ENCODE results near the gene TBL1X. TPM values are rescaled to one million over a fixed set of nuclear protein-coding genes. Genes with fewer than 3 reads are reported as not detected.
"Not testable (repeated sequence)": the region's sequence is repeated elsewhere in the genome, so short reads cannot be mapped to it uniquely, and the experiment has no call there.

Gene TBL1X
- total RNA-seq, 1 donor from 2014 or later = 15.4 TPM

- no peak for DNase-seq (ENCODE audit: low spot score in 2 of 2)
- Histone ChIP-seq H3K36me3 (no peaks in the 10 kb centered on the region), H3K27ac (no peak overlapping the region), H3K9me3 (no peaks in the 10 kb centered on the region), H3K4me1 (no peaks in the 10 kb centered on the region), H3K4me3 (no peak overlapping the region), H3K27me3 (no peaks in the 10 kb centered on the region)
- no peak for TF ChIP-seq CTCF (IDR thresholded peaks at IDR 0.05)
- intact Hi-C loops (cut with DNase I) = no loop called here
Observed at GRCh38 chrX:9767375-9767774, 302.5 kb downstream of the TBL1X start.

GRCh38 chrX:9768321-9768839 is 303.5 kb downstream of the TBL1X start:
- H3K4me3 ChIP-seq; H3K36me3 ChIP-seq; intact Hi-C loops (cut with DNase I); DNase-seq (ENCODE audit: low spot score in 2 of 2); H3K27me3 ChIP-seq; H3K4me1 ChIP-seq; H3K9me3 ChIP-seq; H3K27ac ChIP-seq: not testable (repeated sequence)

- Histone ChIP-seq H3K9me3 (no peaks in the 10 kb centered on the region), H3K36me3 (no peaks in the 10 kb centered on the region), H3K4me3 (no peak overlapping the region), H3K27ac (no peak overlapping the region), H3K27me3 (no peaks in the 10 kb centered on the region), H3K4me1 (no peaks in the 10 kb centered on the region)
- no peak for DNase-seq (ENCODE audit: low spot score in 2 of 2)
- TF ChIP-seq CTCF (IDR thresholded peaks at IDR 0.05) = no peak
- intact Hi-C loops (cut with DNase I) = no loop called here
Observed at GRCh38 chrX:9770319-9770718, 305.5 kb downstream of the TBL1X start.

- Histone ChIP-seq H3K9me3 (no peaks in the 10 kb centered on the region), H3K36me3 (no peaks in the 10 kb centered on the region), H3K27ac (no peak overlapping the region), H3K27me3 (no peaks in the 10 kb centered on the region), H3K4me1 (no peaks in the 10 kb centered on the region), H3K4me3 (no peak overlapping the region)
- TF ChIP-seq CTCF (IDR thresholded peaks at IDR 0.05) = no peak
- intact Hi-C loops (cut with DNase I) = no loop called here
- DNase-seq (ENCODE audit: low spot score in 2 of 2) = no peak
Observed at GRCh38 chrX:9772943-9773342, 308.1 kb downstream of the TBL1X start.

- intact Hi-C loops (cut with DNase I) = no loop called here
Observed at GRCh38 chrX:9775930-9776329, 311.1 kb downstream of the TBL1X start.

GRCh38 chrX:9781941-9782340 is 317.1 kb downstream of the TBL1X start:
- Histone ChIP-seq H3K27me3 (no peaks in the 10 kb centered on the region), H3K9me3 (no peaks in the 10 kb centered on the region), H3K4me3 (no peak overlapping the region), H3K27ac (no peak overlapping the region), H3K4me1 (peaks cover 0 to 2% of the 10 kb centered on the region in 2 donors), H3K36me3 (no peaks in the 10 kb centered on the region)
- intact Hi-C loops (cut with DNase I) = no loop called here
- TF ChIP-seq CTCF (IDR thresholded peaks at IDR 0.05) = no peak
- no peak for DNase-seq (ENCODE audit: low spot score in 2 of 2)

More at GRCh38 chrX:9775930-9776329, 311.1 kb downstream of the TBL1X start:
- no peak overlapping the region for H3K4me3 ChIP-seq
- H3K27ac ChIP-seq = no peak overlapping the region
- no peak for DNase-seq (ENCODE audit: low spot score in 2 of 2)
- H3K4me1 ChIP-seq = no peaks in the 10 kb centered on the region
- no peaks in the 10 kb centered on the region for H3K27me3 ChIP-seq
- H3K36me3 ChIP-seq = no peaks in the 10 kb centered on the region
- H3K9me3 ChIP-seq = no peaks in the 10 kb centered on the region
- TF ChIP-seq CTCF (IDR thresholded peaks at IDR 0.05) = no peak
